Effector memory CD4-positive, alpha-beta T cell (primary cell): ENCODE measurements around the gene GSG1L.

Source experiments
- DNase-seq, 3 donors: peaks; one replicate each; pipeline ENCODE4 v3.0.0-alpha.2; 2020
- H3K27ac ChIP-seq: 2 replicates; pipeline ENCODE4 v1.7.0; 2013; ENCODE audit warnings: mild to moderate bottlenecking, low read length, moderate library complexity; ENCODE audit not compliant: insufficient read depth, poor library complexity, severe bottlenecking
- H3K27me3 ChIP-seq: replicated peaks from 2 replicates; pipeline ENCODE4 v1.7.0; 2013; ENCODE audit warnings: mild to moderate bottlenecking, low read length; ENCODE audit not compliant: insufficient read depth, control insufficient read depth, poor library complexity, severe bottlenecking
- H3K36me3 ChIP-seq: 2 replicates; pipeline ENCODE4 v1.7.0; 2013; ENCODE audit warnings: mild to moderate bottlenecking, low read length, moderate library complexity; ENCODE audit not compliant: control insufficient read depth, insufficient read depth
- H3K4me1 ChIP-seq: 2 replicates; pipeline ENCODE4 v1.7.0; 2013; ENCODE audit warnings: low read length, mild to moderate bottlenecking; ENCODE audit not compliant: control insufficient read depth, insufficient read depth, poor library complexity, severe bottlenecking
- H3K4me3 ChIP-seq: 2 replicates; pipeline ENCODE4 v1.7.0; 2013; ENCODE audit warnings: low read length, low read depth, mild to moderate bottlenecking; ENCODE audit not compliant: insufficient read depth, poor library complexity, severe bottlenecking
- H3K9me3 ChIP-seq: 2 replicates; pipeline ENCODE4 v1.7.0; 2013; ENCODE audit warnings: mild to moderate bottlenecking, low read length, moderate library complexity; ENCODE audit not compliant: control insufficient read depth

GSG1L gene

GRCh38 chr16:27786221-27786922 is 277.1 kb downstream of the GSG1L start:
- H3K4me3 ChIP-seq, result no peak overlapping the region
- no peaks in the 10 kb centered on the region for H3K27me3 ChIP-seq
- no peaks in the 10 kb centered on the region for H3K4me1 ChIP-seq
- H3K27ac ChIP-seq, result no peak overlapping the region
- no peaks in the 10 kb centered on the region for H3K9me3 ChIP-seq
- no peaks in the 10 kb centered on the region for H3K36me3 ChIP-seq
- no peak for DNase-seq

DNA sequence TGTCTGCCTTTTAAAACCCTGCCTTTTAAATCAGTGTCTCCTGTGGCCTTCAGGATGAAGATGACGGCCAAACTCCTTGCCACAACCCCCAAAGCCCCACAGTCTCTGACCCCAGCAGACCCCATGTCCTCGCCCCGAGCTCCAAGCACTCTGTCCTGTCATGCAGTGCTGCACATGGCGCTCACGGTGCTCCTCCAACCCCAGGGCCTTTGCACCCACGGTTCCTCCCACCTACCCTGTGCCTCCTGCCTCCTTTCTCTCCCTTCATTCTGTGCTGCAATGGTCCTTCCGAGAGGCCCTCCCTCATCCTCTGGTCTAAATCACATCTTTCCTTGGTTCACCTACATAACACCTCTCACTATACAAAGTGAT is 278.2 kb downstream of the GSG1L start:
- no peak overlapping the region for H3K4me3 ChIP-seq
- no peak overlapping the region for H3K27ac ChIP-seq
- H3K9me3 ChIP-seq, result no peaks in the 10 kb centered on the region
- H3K36me3 ChIP-seq, result no peaks in the 10 kb centered on the region
- H3K4me1 ChIP-seq, result no peaks in the 10 kb centered on the region
- no peaks in the 10 kb centered on the region for H3K27me3 ChIP-seq
- DNase-seq, result no peak

- Histone ChIP-seq H3K4me1 (no peaks in the 10 kb centered on the region), H3K36me3 (no peaks in the 10 kb centered on the region), H3K27me3 (no peaks in the 10 kb centered on the region)
Observed at GRCh38 chr16:27784351-27785306, 278.9 kb downstream of the GSG1L start.

GRCh38 chr16:27781981-27782880 is 281.3 kb downstream of the GSG1L start:
- H3K9me3 ChIP-seq, result no peaks in the 10 kb centered on the region
- no peaks in the 10 kb centered on the region for H3K4me1 ChIP-seq
- H3K27me3 ChIP-seq, result no peaks in the 10 kb centered on the region
- no peaks in the 10 kb centered on the region for H3K36me3 ChIP-seq
- H3K4me3 ChIP-seq, result no peak overlapping the region
- no peak for DNase-seq
- no peak overlapping the region for H3K27ac ChIP-seq

More at GRCh38 chr16:27784351-27785306, 278.9 kb downstream of the GSG1L start:
- Histone ChIP-seq H3K27ac (no peak overlapping the region), H3K4me3 (no peak overlapping the region), H3K9me3 (no peaks in the 10 kb centered on the region)
- no peak for DNase-seq

DNA sequence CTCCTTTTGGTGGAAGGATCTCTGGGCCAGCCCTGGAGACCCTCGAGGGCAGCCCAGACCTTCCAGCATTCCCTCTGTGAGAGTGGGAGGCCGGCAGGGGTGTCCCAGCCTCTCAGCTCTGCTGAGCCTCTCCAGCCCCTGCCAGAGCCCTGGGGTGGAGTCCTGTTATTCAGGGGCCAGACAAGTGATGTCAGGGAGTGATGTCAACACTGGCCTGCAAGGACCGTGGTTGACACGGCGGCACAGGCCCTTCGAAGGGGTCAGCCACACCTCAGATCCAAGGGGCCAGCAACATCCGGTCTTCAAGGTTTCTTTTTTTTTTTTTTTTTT is 282.4 kb downstream of the GSG1L start:
- Histone ChIP-seq H3K27ac (no peak overlapping the region), H3K9me3 (no peaks in the 10 kb centered on the region), H3K27me3 (no peaks in the 10 kb centered on the region), H3K36me3 (no peaks in the 10 kb centered on the region), H3K4me1 (no peaks in the 10 kb centered on the region), H3K4me3 (no peak overlapping the region)
- DNase-seq, result no peak

- no peak for DNase-seq
- H3K27ac ChIP-seq, result no peak overlapping the region
- no peaks in the 10 kb centered on the region for H3K36me3 ChIP-seq
- no peaks in the 10 kb centered on the region for H3K4me1 ChIP-seq
- H3K4me3 ChIP-seq, result no peak overlapping the region
- H3K9me3 ChIP-seq, result no peaks in the 10 kb centered on the region
- no peaks in the 10 kb centered on the region for H3K27me3 ChIP-seq
Observed at GRCh38 chr16:27780468-27781194, 282.9 kb downstream of the GSG1L start.

- Histone ChIP-seq H3K36me3 (no peaks in the 10 kb centered on the region), H3K27ac (no peak overlapping the region), H3K9me3 (no peaks in the 10 kb centered on the region), H3K4me3 (no peak overlapping the region), H3K4me1 (no peaks in the 10 kb centered on the region), H3K27me3 (no peaks in the 10 kb centered on the region)
- DNase-seq, result no peak
Observed at GRCh38 chr16:27779641-27780164, 283.8 kb downstream of the GSG1L start.

DNA sequence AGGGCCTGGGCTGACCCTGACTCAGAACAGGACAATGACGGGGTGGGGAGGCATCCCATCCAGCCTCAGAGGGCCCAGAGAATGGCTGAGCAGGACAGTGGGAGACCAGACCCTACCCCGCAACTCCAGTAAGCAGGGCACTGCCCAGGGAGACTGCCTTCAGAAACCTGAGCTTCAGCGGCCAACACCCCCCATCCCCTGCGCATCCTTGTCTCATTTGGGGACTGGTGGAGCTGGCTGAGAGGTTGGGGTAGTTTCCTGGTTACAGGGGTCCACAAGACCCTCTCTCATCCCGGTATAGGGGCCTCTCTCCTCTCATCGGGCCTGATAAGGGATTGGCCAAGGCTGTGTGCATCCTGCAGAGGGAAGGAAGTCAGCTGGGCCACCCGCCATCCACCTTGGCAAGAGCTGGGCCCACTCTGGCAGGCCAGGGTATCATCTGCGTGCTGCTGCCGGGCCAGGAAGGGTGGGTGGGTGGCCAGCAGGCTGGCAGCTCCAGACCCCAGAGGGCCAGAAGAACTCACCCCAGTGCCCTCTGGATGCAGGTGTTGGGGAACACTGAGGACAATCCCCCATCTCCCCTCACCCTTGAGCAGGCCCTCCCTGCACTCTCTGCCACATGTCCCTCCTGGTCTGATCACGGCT is 284.5 kb downstream of the GSG1L start:
- Histone ChIP-seq H3K4me1 (no peaks in the 10 kb centered on the region), H3K9me3 (no peaks in the 10 kb centered on the region), H3K27ac (no peak overlapping the region), H3K36me3 (no peaks in the 10 kb centered on the region), H3K27me3 (no peaks in the 10 kb centered on the region), H3K4me3 (no peak overlapping the region)
- DNase-seq, result no peak
